Middle frontal gyrus (tissue), 1 donor: ENCODE results near the gene PIP4K2B.
A peak's percentile ranks its signal among the peaks of the same experiment; 100 is the strongest.
"Not testable (repeated sequence)": the region's sequence is repeated elsewhere in the genome, so short reads cannot be mapped to it uniquely, and the experiment has no call there.

Experiments used
- DNase-seq: peaks from one replicate; pipeline ENCODE4 v3.0.0-alpha.2; 2015; ENCODE audit warnings: low spot score; ENCODE audit errors: extremely low spot score

PIP4K2B gene

GRCh38 chr17:38799501-38800236 is at the start of gene PIP4K2B:
Gene PIP4K2B, minus strand, starts transcription at chr17:38799556. Its CDS starts 132 bp downstream, at chr17:38799424.
- DNase-seq, result peak; percentile 86

GRCh38 chr17:38848557-38848891 is 49.2 kb upstream of the PIP4K2B start:
- no peak for DNase-seq

GRCh38 chr17:38844261-38844757 is 45.0 kb upstream of the PIP4K2B start:
- no peak for DNase-seq

- DNase-seq, result no peak
These were observed 26.4 kb upstream of the PIP4K2B start for GRCh38 chr17:38825762-38826247.

GRCh38 chr17:38824899-38825761 is 25.8 kb upstream of the PIP4K2B start, which contains the start of gene CWC25:
Gene CWC25, minus strand, starts transcription at chr17:38825321. Its CDS starts 138 bp downstream, at chr17:38825183.
- peak; percentile 93 for DNase-seq

GRCh38 chr17:38815576-38816193 is 16.3 kb upstream of the PIP4K2B start:
- no peak for DNase-seq

GRCh38 chr17:38809828-38810227 is 10.5 kb upstream of the PIP4K2B start:
- no peak for DNase-seq

- no peak for DNase-seq
These were observed 943 bp upstream of the PIP4K2B start for GRCh38 chr17:38800237-38800760.

GRCh38 chr17:38798614-38799500 is 499 bp downstream of the PIP4K2B start:
- no peak for DNase-seq

GRCh38 chr17:38797828-38798227 is 1.5 kb downstream of the PIP4K2B start:
- DNase-seq, result no peak

- no peak for DNase-seq
These were observed 2.2 kb downstream of the PIP4K2B start for GRCh38 chr17:38797158-38797490.

GRCh38 chr17:38796451-38797157 is 2.8 kb downstream of the PIP4K2B start:
- DNase-seq, result no peak

- DNase-seq, result no peak
These were observed 5.1 kb downstream of the PIP4K2B start for GRCh38 chr17:38794221-38794620.

GRCh38 chr17:38791162-38791561 is 8.2 kb downstream of the PIP4K2B start:
- no peak for DNase-seq

GRCh38 chr17:38790148-38790707 is 9.1 kb downstream of the PIP4K2B start:
- not testable (repeated sequence) for DNase-seq

GRCh38 chr17:38789185-38789584 is 10.2 kb downstream of the PIP4K2B start:
- no peak for DNase-seq

GRCh38 chr17:38787999-38788398 is 11.4 kb downstream of the PIP4K2B start:
- not testable (repeated sequence) for DNase-seq

GRCh38 chr17:38786372-38786771 is 13.0 kb downstream of the PIP4K2B start:
- no peak for DNase-seq

- DNase-seq, result no peak
These were observed 16.1 kb downstream of the PIP4K2B start for GRCh38 chr17:38783227-38783626.
